Peyer's patch (tissue), 4 donors: ENCODE measurements around the gene GFRA4.

Experiments
- POLR2A ChIP-seq, 2 donors: fragments of 450-650 bp; IDR thresholded peaks; one replicate each; pipeline ENCODE4 v1.5.1; 2017; ENCODE audit warnings: antibody characterized with exemption in 2 of 2, mild to moderate bottlenecking in 2 of 2, moderate library complexity in 2 of 2
- TF ChIP-seq, protein P1 (sequence below), 6 experiments: fragments of 450-650 bp in 4 of 6; fragments of 200-600 bp in 2 of 6; sonication (generic) in 1 of 6; IDR thresholded peaks; one replicate each; pipeline ENCODE4 v1.5.1; 2017 to 2019; ENCODE audit warnings: antibody characterized with exemption in 6 of 6, mild to moderate bottlenecking in 3 of 6, moderate library complexity in 1 of 6

DNA sequence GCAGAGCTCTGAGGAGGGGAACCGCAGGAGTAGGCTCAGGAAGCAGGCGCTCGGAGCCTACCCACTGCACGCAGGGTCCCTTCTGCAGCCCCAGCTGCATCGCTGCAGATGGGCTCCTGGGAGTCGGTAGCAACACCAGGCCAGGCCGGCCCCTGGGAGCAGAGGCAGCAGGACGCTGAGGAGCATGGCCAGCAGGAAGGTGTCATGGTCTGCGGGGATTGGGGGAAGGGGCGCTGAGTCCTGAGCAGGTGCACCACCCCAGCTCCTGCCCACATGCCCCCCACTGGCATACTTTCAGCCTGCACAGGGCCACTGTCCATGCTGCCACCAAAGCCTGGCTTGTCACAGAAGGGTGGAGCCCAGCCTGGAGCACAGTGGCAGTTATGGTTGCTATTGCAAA lies 7.7 kb upstream of the GFRA4 start:
- TF ChIP-seq, protein P1, sequence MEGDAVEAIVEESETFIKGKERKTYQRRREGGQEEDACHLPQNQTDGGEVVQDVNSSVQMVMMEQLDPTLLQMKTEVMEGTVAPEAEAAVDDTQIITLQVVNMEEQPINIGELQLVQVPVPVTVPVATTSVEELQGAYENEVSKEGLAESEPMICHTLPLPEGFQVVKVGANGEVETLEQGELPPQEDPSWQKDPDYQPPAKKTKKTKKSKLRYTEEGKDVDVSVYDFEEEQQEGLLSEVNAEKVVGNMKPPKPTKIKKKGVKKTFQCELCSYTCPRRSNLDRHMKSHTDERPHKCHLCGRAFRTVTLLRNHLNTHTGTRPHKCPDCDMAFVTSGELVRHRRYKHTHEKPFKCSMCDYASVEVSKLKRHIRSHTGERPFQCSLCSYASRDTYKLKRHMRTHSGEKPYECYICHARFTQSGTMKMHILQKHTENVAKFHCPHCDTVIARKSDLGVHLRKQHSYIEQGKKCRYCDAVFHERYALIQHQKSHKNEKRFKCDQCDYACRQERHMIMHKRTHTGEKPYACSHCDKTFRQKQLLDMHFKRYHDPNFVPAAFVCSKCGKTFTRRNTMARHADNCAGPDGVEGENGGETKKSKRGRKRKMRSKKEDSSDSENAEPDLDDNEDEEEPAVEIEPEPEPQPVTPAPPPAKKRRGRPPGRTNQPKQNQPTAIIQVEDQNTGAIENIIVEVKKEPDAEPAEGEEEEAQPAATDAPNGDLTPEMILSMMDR (IDR thresholded peaks at IDR 0.05), result no peak
- no peak for TF ChIP-seq POLR2A (IDR thresholded peaks at IDR 0.05)
